OCI-LY3 (cell line): Measurements from ENCODE around the gene CDC14B.
"Not testable (repeated sequence)": the region's sequence is repeated elsewhere in the genome, so short reads cannot be mapped to it uniquely, and the experiment has no call there.

Source experiments
- H2AFZ ChIP-seq: fragments of 200-600, 300-600 bp; shearing (Covaris generic); 2 replicates; pipeline ENCODE4 v1.6.0; 2014; ENCODE audit warnings: antibody characterized with exemption, low read depth, low read length
- H3K27ac ChIP-seq: fragments of 200-600, 300-600 bp; sonication (generic); 2 replicates; pipeline ENCODE4 v1.5.1; 2014; ENCODE audit warnings: mild to moderate bottlenecking, low read length, moderate library complexity, mixed read lengths
- H3K27me3 ChIP-seq: fragments of 200-600, 300-600 bp; sonication (generic); 2 replicates; pipeline ENCODE4 v1.6.1; 2014; ENCODE audit warnings: low read depth, low read length, mixed read lengths
- H3K36me3 ChIP-seq: fragments of 200-600, 300-600 bp; sonication (generic); replicated peaks from 2 replicates; pipeline ENCODE3; 2014; ENCODE audit warnings: low read depth, low read length, mixed read lengths
- H3K4me1 ChIP-seq: fragments of 300-600, 200-600 bp; sonication (generic); 2 replicates; pipeline ENCODE4 v1.6.1; 2014; ENCODE audit warnings: low read length, mixed read lengths
- H3K4me2 ChIP-seq: fragments of 200-600, 300-600 bp; sonication (generic); 2 replicates; pipeline ENCODE4 v1.6.1; 2014; ENCODE audit warnings: low read length, mixed read lengths
- H3K4me3 ChIP-seq: fragments of 300-600, 200-600 bp; sonication (generic); 2 replicates; pipeline ENCODE4 v1.5.1; 2014; ENCODE audit warnings: antibody characterized with exemption, mild to moderate bottlenecking, low read length, moderate library complexity
- H3K79me2 ChIP-seq: fragments of 300-600, 200-600 bp; shearing (Covaris generic); 2 replicates; pipeline ENCODE4 v1.6.1; 2014; ENCODE audit warnings: mild to moderate bottlenecking, low read length, mixed read lengths
- H3K9ac ChIP-seq: fragments of 300-600, 200-600 bp; shearing (Covaris generic); 2 replicates; pipeline ENCODE4 v1.6.0; 2014; ENCODE audit warnings: mild to moderate bottlenecking, low read length, moderate library complexity
- H3K9me3 ChIP-seq: fragments of 200-600, 300-600 bp; shearing (Covaris generic); 2 replicates; pipeline ENCODE4 v1.6.1; 2014; ENCODE audit warnings: low read length, mixed read lengths; ENCODE audit not compliant: insufficient read depth
- H4K20me1 ChIP-seq: fragments of 200-600, 300-600 bp; sonication (generic); 2 replicates; pipeline ENCODE4 v1.6.1; 2016; ENCODE audit warnings: low read length, mixed read lengths; ENCODE audit not compliant: insufficient read depth
- EZH2phosphoT487 ChIP-seq: fragments of 200-600 bp; shearing (Covaris generic); IDR thresholded peaks from 2 replicates; pipeline ENCODE4 v1.6.1; 2018; ENCODE audit warnings: antibody characterized with exemption, mixed run types, low read depth
- TF ChIP-seq, protein P1 (sequence below): fragments of 200-600, 300-600 bp; sonication (generic); IDR thresholded peaks from 2 replicates; pipeline ENCODE4 v1.5.1; 2014; ENCODE audit warnings: antibody characterized with exemption, low read length, low read depth

Gene CDC14B

DNA sequence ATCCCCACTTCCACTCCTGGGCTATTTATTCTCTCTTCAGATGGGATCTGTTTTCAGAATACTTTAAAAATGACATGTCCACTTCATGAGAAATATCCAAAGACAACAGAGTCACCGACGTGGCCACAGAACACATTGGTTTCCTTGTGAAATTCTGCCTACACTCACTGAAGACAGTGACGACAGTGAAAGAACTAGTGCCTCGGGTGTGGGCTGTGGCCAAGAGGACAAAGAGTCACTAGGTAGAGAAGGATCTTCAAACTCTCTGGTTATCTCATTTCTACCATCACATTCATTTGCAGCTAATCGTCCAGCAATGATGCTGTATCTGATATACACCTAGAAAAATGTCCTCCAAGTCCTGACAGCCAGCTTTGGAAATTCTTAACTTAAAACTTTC lies 110.6 kb downstream of the CDC14B start:
- Histone ChIP-seq H3K27me3 (no peaks in the 10 kb centered on the region), H3K4me3 (no peak overlapping the region), H3K4me1 (no peaks in the 10 kb centered on the region), H2AFZ (no peak overlapping the region), H3K36me3 (no peaks in the 10 kb centered on the region), H3K79me2 (no peaks in the 10 kb centered on the region), H4K20me1 (no peaks in the 10 kb centered on the region), H3K4me2 (no peak overlapping the region), H3K27ac (no peak overlapping the region), H3K9ac (no peak overlapping the region), H3K9me3 (no peaks in the 10 kb centered on the region)
- TF ChIP-seq, protein P1, sequence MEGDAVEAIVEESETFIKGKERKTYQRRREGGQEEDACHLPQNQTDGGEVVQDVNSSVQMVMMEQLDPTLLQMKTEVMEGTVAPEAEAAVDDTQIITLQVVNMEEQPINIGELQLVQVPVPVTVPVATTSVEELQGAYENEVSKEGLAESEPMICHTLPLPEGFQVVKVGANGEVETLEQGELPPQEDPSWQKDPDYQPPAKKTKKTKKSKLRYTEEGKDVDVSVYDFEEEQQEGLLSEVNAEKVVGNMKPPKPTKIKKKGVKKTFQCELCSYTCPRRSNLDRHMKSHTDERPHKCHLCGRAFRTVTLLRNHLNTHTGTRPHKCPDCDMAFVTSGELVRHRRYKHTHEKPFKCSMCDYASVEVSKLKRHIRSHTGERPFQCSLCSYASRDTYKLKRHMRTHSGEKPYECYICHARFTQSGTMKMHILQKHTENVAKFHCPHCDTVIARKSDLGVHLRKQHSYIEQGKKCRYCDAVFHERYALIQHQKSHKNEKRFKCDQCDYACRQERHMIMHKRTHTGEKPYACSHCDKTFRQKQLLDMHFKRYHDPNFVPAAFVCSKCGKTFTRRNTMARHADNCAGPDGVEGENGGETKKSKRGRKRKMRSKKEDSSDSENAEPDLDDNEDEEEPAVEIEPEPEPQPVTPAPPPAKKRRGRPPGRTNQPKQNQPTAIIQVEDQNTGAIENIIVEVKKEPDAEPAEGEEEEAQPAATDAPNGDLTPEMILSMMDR, result no peak
- no peak for TF ChIP-seq EZH2phosphoT487

DNA sequence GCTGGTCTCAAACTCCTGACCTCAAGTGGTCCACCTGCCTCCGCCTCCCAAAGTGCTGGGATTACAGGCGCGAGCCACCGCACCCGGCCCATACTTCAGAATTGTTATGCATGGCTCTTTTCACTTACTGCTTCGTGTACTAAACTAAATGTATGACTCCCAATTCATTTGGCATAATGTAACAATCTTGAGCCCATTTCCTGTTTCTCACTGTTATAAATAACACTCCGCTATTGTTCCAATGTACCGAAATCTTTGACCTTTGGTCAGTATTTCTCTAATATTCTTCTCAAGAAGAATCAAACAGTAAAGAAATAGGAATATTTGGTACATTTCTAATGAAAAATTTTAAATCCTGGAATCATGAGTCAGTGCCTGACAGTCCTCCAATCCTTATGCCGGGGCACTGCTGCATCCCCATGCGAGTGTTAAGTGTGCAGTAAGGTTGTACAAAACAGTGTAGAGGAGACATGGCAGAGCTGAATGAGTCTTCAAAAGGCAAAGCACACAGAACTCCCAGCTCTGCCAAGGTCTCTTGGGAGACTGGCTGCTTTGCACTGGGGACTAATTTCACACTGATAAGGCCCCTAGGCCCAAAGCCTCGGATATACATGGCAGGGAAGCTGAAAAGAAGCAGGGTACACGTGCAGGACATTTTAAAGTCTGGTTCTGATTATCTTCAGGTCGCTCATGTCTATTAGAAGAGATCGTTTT lies 111.3 kb downstream of the CDC14B start:
- Histone ChIP-seq H3K27me3 (no peaks in the 10 kb centered on the region), H3K27ac (no peak overlapping the region), H3K4me3 (no peak overlapping the region), H3K4me1 (no peaks in the 10 kb centered on the region), H4K20me1 (no peaks in the 10 kb centered on the region), H3K9me3 (no peaks in the 10 kb centered on the region), H3K36me3 (no peaks in the 10 kb centered on the region), H3K4me2 (no peak overlapping the region), H3K79me2 (no peaks in the 10 kb centered on the region), H2AFZ (no peak overlapping the region), H3K9ac (no peak overlapping the region)
- no peak for TF ChIP-seq EZH2phosphoT487
- TF ChIP-seq, protein P1, result no peak

DNA sequence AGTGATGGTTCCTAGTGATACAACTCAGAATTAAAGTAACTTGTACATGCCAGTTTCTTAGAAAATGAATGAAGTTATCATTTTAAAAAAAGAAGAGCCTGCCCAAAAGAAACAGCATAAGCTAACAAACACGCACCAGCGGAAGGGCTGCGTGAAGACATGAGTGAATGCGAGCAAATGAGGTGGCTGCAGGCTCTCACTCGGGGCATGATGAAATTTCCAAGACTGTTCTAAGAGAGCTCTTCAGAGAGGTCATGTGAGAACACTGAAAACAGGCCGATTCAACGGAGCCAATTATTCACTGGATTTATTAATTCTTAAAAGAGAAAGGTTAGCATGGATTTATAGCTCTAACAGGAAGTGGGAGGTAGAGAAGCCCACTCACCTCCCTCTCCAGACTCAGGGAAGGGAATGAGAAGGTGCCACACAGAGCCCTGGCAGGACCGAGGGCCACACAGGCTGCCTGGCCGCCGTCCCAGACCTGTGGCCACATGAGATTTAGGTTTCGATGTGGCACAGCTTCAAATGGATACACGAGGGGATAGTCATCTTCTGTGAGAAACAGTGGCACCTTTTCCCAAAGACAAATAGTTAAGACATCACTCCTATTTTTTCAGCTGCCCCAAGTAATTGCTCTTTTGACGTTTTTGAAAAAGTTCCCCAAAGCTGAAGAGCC lies 114.2 kb downstream of the CDC14B start:
- Histone ChIP-seq H3K27ac (no peak overlapping the region), H3K4me1 (no peaks in the 10 kb centered on the region), H3K27me3 (no peaks in the 10 kb centered on the region), H4K20me1 (no peaks in the 10 kb centered on the region), H3K4me3 (no peak overlapping the region), H3K4me2 (no peak overlapping the region), H2AFZ (no peak overlapping the region), H3K9me3 (no peaks in the 10 kb centered on the region), H3K9ac (no peak overlapping the region), H3K36me3 (no peaks in the 10 kb centered on the region), H3K79me2 (no peaks in the 10 kb centered on the region)
- no peak for TF ChIP-seq EZH2phosphoT487
- TF ChIP-seq, protein P1, result no peak

DNA sequence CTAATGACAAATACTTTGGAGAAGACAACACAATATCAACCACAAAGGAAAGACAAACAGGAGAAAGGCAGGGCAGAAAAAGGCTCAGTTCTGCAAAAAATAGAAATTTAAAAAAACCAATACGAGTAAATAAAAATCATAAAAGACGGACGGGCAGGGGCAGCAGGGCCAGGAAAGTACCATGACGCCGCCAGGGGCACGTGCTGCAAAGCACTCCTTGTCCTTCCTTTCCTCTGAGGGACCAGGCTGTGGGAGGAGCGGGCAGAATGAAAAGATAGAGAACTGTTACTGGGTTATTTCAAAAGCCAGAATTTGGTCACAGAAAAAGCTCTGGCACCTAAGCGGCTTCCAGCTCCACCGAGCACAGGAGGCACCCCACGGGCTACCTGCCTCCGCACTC lies 115.7 kb downstream of the CDC14B start:
- no peaks in the 10 kb centered on the region for H3K36me3 ChIP-seq
- H3K9me3 ChIP-seq, result no peaks in the 10 kb centered on the region
- H2AFZ ChIP-seq, result no peak overlapping the region
- H3K27ac ChIP-seq, result no peak overlapping the region
- no peak overlapping the region for H3K9ac ChIP-seq
- H4K20me1 ChIP-seq, result no peaks in the 10 kb centered on the region
- no peaks in the 10 kb centered on the region for H3K79me2 ChIP-seq
- no peak for TF ChIP-seq EZH2phosphoT487
- TF ChIP-seq, protein P1, result no peak
- H3K4me3 ChIP-seq, result no peak overlapping the region
- no peaks in the 10 kb centered on the region for H3K4me1 ChIP-seq
- H3K4me2 ChIP-seq, result no peak overlapping the region
- H3K27me3 ChIP-seq, result no peaks in the 10 kb centered on the region

DNA sequence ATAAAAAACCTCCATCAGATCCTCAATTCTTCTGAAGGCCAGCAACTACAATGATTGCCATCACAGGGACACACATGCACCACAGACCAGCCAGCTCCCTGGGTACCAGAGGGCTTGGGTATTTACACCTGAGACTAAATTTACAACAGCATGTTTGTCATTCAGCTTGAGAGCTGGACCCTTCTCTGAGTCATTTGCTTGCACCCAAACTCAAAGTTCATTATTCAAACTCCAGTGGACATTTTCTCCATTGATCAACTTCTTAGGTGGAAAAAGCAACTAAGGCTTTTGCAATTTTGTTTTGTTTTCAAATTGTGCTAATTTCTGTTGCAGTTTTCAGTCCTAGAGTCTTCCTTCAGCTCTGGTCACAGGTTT lies 116.3 kb downstream of the CDC14B start:
- not testable (repeated sequence) for H3K27ac ChIP-seq, H3K4me3 ChIP-seq, H3K4me2 ChIP-seq, H4K20me1 ChIP-seq, H2AFZ ChIP-seq, H3K27me3 ChIP-seq, H3K4me1 ChIP-seq, H3K9me3 ChIP-seq, H3K79me2 ChIP-seq, H3K9ac ChIP-seq, H3K36me3 ChIP-seq
